ENCODE data around the gene SYCP2L.
"Not testable (repeated sequence)": the region's sequence is repeated elsewhere in the genome, so short reads cannot be mapped to it uniquely, and the experiment has no call there.

DNA sequence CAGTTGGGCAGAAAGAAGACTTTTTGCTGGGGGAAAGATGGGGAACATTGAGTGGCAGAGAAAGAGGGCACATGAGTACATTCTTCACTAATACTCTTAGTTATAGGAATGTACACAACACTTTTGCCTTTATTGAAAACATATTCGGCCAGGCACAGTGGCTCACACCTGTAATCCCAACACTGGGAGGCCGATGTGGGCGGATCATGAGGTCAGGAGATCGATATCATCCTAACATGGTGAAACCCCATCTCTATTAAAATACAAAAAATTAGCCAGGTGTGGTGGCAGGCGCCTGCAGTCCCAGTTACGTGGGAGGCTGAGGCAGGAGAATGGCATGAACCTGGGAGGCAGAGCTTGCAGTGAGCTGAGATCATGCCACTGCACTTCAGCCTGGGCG, 23.8 kb upstream of the SYCP2L start:
- TF ChIP-seq, protein P1, sequence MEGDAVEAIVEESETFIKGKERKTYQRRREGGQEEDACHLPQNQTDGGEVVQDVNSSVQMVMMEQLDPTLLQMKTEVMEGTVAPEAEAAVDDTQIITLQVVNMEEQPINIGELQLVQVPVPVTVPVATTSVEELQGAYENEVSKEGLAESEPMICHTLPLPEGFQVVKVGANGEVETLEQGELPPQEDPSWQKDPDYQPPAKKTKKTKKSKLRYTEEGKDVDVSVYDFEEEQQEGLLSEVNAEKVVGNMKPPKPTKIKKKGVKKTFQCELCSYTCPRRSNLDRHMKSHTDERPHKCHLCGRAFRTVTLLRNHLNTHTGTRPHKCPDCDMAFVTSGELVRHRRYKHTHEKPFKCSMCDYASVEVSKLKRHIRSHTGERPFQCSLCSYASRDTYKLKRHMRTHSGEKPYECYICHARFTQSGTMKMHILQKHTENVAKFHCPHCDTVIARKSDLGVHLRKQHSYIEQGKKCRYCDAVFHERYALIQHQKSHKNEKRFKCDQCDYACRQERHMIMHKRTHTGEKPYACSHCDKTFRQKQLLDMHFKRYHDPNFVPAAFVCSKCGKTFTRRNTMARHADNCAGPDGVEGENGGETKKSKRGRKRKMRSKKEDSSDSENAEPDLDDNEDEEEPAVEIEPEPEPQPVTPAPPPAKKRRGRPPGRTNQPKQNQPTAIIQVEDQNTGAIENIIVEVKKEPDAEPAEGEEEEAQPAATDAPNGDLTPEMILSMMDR (IDR thresholded peaks at IDR 0.05 in 4 of 5, conservative IDR thresholded peaks at IDR 0.05 in 1 of 5): not testable (repeated sequence)
- TF ChIP-seq POLR2A (IDR thresholded peaks at IDR 0.05): not testable (repeated sequence)
